OCI-LY1 (cell line): Measurements from ENCODE around the gene TRIM34.

ENCODE experiments used
- H2AFZ ChIP-seq: fragments of 200-600 bp; sonication (generic), shearing (Covaris generic); 2 replicates; pipeline ENCODE4 v1.6.0; 2014; ENCODE audit warnings: antibody characterized with exemption, mild to moderate bottlenecking, low read length
- H3F3A ChIP-seq: fragments of 200-600 bp; sonication (generic), shearing (Covaris generic); 2 replicates; pipeline ENCODE4 v1.6.0; 2014; ENCODE audit warnings: mild to moderate bottlenecking, antibody characterized with exemption, low read length, moderate library complexity; ENCODE audit not compliant: insufficient read depth
- H3K27ac ChIP-seq: fragments of 200-600 bp; sonication (generic); 2 replicates; pipeline ENCODE4 v1.5.1; 2014; ENCODE audit warnings: low read length, mixed run types, mild to moderate bottlenecking, low read depth; ENCODE audit not compliant: poor library complexity, severe bottlenecking
- H3K27me3 ChIP-seq: fragments of 200-600 bp; sonication (generic); 2 replicates; pipeline ENCODE4 v1.6.0; 2014; ENCODE audit warnings: antibody characterized with exemption, mild to moderate bottlenecking, low read length, moderate library complexity; ENCODE audit not compliant: insufficient read depth
- H3K36me3 ChIP-seq: fragments of 200-600 bp; sonication (generic); 2 replicates; pipeline ENCODE4 v1.6.1; 2014; ENCODE audit warnings: mild to moderate bottlenecking, antibody characterized with exemption, low read length, moderate library complexity, mixed read lengths; ENCODE audit not compliant: insufficient read depth
- H3K4me1 ChIP-seq: fragments of 200-600 bp; sonication (generic); 2 replicates; pipeline ENCODE4 v1.5.1; 2014; ENCODE audit warnings: mild to moderate bottlenecking, low read length, moderate library complexity; ENCODE audit not compliant: insufficient read depth, severe bottlenecking
- H3K4me2 ChIP-seq: fragments of 200-600 bp; sonication (generic), shearing (Covaris generic); 2 replicates; pipeline ENCODE4 v1.6.1; 2014; ENCODE audit warnings: low read length
- H3K4me3 ChIP-seq: fragments of 200-600 bp; sonication (generic); 2 replicates; pipeline ENCODE4 v1.5.1; 2014; ENCODE audit warnings: low read length, low read depth, mild to moderate bottlenecking, mixed read lengths; ENCODE audit not compliant: poor library complexity, severe bottlenecking
- H3K79me2 ChIP-seq: fragments of 200-600 bp; shearing (Covaris generic); 2 replicates; pipeline ENCODE4 v1.6.1; 2016; ENCODE audit warnings: mixed run types, low read length, mixed read lengths; ENCODE audit not compliant: insufficient read depth
- H3K9ac ChIP-seq: fragments of 200-600 bp; sonication (generic), shearing (Covaris generic); 2 replicates; pipeline ENCODE4 v1.6.1; 2014; ENCODE audit warnings: mild to moderate bottlenecking, low read length, mixed read lengths
- H3K9me2 ChIP-seq: fragments of 200-600 bp; sonication (generic), shearing (Covaris generic); 2 replicates; pipeline ENCODE4 v1.6.1; 2014; ENCODE audit warnings: low read depth, mild to moderate bottlenecking, low read length, mixed read lengths
- H3K9me3 ChIP-seq: fragments of 200-600 bp; shearing (Covaris generic); 2 replicates; pipeline ENCODE4 v1.6.1; 2014; ENCODE audit warnings: low read length, mixed read lengths
- H4K20me1 ChIP-seq: fragments of 200-600 bp; sonication (generic), shearing (Covaris generic); 2 replicates; pipeline ENCODE4 v1.6.0; 2016; ENCODE audit warnings: mild to moderate bottlenecking, low read length; ENCODE audit not compliant: insufficient read depth
- EZH2 ChIP-seq: fragments of 200-600 bp; sonication (generic), shearing (Covaris generic); IDR thresholded peaks from 2 replicates; pipeline ENCODE4 v1.8.0; 2017; ENCODE audit warnings: borderline replicate concordance, mixed run types, mild to moderate bottlenecking, antibody characterized with exemption, low read length, moderate library complexity, mixed read lengths
- TF ChIP-seq, protein P1 (sequence below): fragments of 200-600 bp; sonication (generic), shearing (Covaris generic); IDR thresholded peaks from 2 replicates; pipeline ENCODE4 v1.5.1; 2017; ENCODE audit warnings: mild to moderate bottlenecking, antibody characterized with exemption, low read length, moderate library complexity, mixed read lengths

The TRIM34 gene

GRCh38 chr11:5658318-5658717 lies 33.5 kb downstream of the TRIM34 start:
- no peaks in the 10 kb centered on the region for H3F3A ChIP-seq
- no peak overlapping the region for H3K4me3 ChIP-seq
- H3K9ac ChIP-seq = no peak overlapping the region
- no peaks in the 10 kb centered on the region for H3K79me2 ChIP-seq
- no peaks in the 10 kb centered on the region for H3K4me1 ChIP-seq
- no peak overlapping the region for H3K4me2 ChIP-seq
- H3K27ac ChIP-seq = no peak overlapping the region
- H3K27me3 ChIP-seq = no peaks in the 10 kb centered on the region
- no peaks in the 10 kb centered on the region for H3K36me3 ChIP-seq
- H2AFZ ChIP-seq = no peak overlapping the region
- H4K20me1 ChIP-seq = no peaks in the 10 kb centered on the region
- H3K9me2 ChIP-seq = no peaks in the 10 kb centered on the region
- no peak for TF ChIP-seq EZH2
- TF ChIP-seq, protein P1, sequence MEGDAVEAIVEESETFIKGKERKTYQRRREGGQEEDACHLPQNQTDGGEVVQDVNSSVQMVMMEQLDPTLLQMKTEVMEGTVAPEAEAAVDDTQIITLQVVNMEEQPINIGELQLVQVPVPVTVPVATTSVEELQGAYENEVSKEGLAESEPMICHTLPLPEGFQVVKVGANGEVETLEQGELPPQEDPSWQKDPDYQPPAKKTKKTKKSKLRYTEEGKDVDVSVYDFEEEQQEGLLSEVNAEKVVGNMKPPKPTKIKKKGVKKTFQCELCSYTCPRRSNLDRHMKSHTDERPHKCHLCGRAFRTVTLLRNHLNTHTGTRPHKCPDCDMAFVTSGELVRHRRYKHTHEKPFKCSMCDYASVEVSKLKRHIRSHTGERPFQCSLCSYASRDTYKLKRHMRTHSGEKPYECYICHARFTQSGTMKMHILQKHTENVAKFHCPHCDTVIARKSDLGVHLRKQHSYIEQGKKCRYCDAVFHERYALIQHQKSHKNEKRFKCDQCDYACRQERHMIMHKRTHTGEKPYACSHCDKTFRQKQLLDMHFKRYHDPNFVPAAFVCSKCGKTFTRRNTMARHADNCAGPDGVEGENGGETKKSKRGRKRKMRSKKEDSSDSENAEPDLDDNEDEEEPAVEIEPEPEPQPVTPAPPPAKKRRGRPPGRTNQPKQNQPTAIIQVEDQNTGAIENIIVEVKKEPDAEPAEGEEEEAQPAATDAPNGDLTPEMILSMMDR = no peak
- H3K9me3 ChIP-seq = no peaks in the 10 kb centered on the region

DNA sequence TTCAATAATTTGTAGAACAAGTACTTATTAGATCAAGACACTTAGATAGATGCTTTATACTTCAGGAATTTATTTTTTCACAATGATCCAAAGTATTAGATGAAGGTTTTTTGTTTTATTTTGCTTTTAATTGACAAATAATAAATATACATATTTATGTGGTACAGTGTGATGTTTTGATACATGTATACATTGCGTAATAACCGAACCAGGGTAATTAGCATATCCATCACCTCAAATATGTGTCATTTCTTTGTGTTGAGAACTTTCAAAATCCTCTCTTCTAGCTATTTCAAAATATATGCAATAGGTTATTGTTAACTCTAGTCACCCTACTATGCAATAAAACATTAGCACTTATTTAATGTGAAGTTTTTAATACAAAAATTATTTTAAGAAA lies 38.7 kb downstream of the TRIM34 start:
- Histone ChIP-seq H2AFZ (no peak overlapping the region), H3F3A (no peaks in the 10 kb centered on the region), H3K9me3 (no peaks in the 10 kb centered on the region), H3K9ac (no peak overlapping the region), H4K20me1 (no peaks in the 10 kb centered on the region), H3K4me3 (no peak overlapping the region), H3K36me3 (no peaks in the 10 kb centered on the region), H3K79me2 (no peaks in the 10 kb centered on the region), H3K27me3 (no peaks in the 10 kb centered on the region), H3K9me2 (no peaks in the 10 kb centered on the region), H3K27ac (no peak overlapping the region), H3K4me2 (no peak overlapping the region), H3K4me1 (no peaks in the 10 kb centered on the region)
- TF ChIP-seq EZH2 = no peak
- TF ChIP-seq, protein P1 = no peak

DNA sequence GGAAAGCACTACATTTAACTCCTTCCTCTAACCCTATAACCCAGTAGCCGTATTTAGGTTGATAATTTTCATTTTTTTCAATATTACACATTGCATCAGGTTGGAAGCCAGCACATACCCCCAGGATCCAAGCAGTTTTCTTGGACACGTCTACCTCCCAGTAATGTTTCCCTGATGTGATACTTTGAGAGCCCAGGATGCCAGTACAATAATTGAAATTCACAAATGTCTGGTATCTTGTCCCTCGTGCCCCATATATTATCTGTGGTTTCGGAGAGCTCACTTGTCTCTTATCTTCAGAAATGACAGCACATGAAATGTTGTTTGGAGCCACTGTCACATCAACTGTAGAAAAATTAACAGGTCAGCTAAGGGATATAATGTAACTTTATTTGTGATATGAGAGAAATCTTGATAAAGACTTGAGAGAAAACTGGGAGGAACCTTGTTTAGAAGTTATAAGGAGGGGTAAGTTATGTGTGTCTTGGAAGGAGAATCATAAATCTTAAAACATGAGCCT lies 40.3 kb downstream of the TRIM34 start:
- Histone ChIP-seq H3K79me2 (no peaks in the 10 kb centered on the region), H3K9me2 (no peaks in the 10 kb centered on the region), H3K9me3 (no peaks in the 10 kb centered on the region), H3K4me3 (no peak overlapping the region), H3K9ac (no peak overlapping the region), H3K27ac (no peak overlapping the region), H3K27me3 (no peaks in the 10 kb centered on the region), H3K4me1 (no peaks in the 10 kb centered on the region), H4K20me1 (no peaks in the 10 kb centered on the region), H3F3A (no peaks in the 10 kb centered on the region), H3K36me3 (no peaks in the 10 kb centered on the region), H3K4me2 (no peak overlapping the region), H2AFZ (no peak overlapping the region)
- no peak for TF ChIP-seq EZH2
- TF ChIP-seq, protein P1 = no peak
